Measurements from ENCODE around the gene FNDC1.

- TF ChIP-seq CTCF (IDR thresholded peaks at IDR 0.05) = peak; percentile 67
- TF ChIP-seq ZFX (IDR thresholded peaks at IDR 0.05; ENCODE audit: borderline replicate concordance) = no peak
Measured at GRCh38 chr6:159217595-159218275, 48.5 kb downstream of the FNDC1 start.
